HepG2 (cell line): ENCODE measurements around the gene HSPA1B. TPM values are rescaled to one million over a fixed set of nuclear protein-coding genes. Genes with fewer than 3 reads are reported as not detected.

Experiments used
- ATF2 ChIP-seq: sonication (generic); formaldehyde crosslinking; IDR thresholded peaks from 2 replicates; pipeline ENCODE4 v1.4.0; 2020; ENCODE audit warnings: missing genetic modification reagents
- ATF4 ChIP-seq, 2 experiments: fragments of 450-650 bp in 1 of 2; sonication (generic) in 1 of 2; formaldehyde crosslinking; IDR thresholded peaks; 2 replicates each; pipeline versions ENCODE4 v1.5.0 to v1.8.0; 2020 to 2022; ENCODE audit warnings: mild to moderate bottlenecking in 1 of 2, missing genetic modification reagents in 1 of 2
- CHD4 ChIP-seq: fragments of 200-600 bp; sonication (generic); IDR thresholded peaks from 2 replicates; pipeline ENCODE4 v1.7.0; 2017; ENCODE audit warnings: mild to moderate bottlenecking, low read length, borderline replicate concordance
- DPF2 ChIP-seq: sonication (generic); formaldehyde crosslinking; IDR thresholded peaks from 2 replicates; pipeline ENCODE4 v1.4.0; 2020; ENCODE audit warnings: mild to moderate bottlenecking, low read depth, missing genetic modification reagents, borderline replicate concordance
- FLYWCH1 ChIP-seq: sonication (generic); formaldehyde crosslinking; IDR thresholded peaks from 2 replicates; pipeline ENCODE4 v1.8.1; 2023; ENCODE audit warnings: mild to moderate bottlenecking, missing genetic modification reagents
- MED13 ChIP-seq: sonication (generic); formaldehyde crosslinking; IDR thresholded peaks from 2 replicates; pipeline ENCODE4 v1.5.0; 2020; ENCODE audit warnings: missing genetic modification reagents
- PBX3 ChIP-seq: sonication (generic); formaldehyde crosslinking; IDR thresholded peaks from 2 replicates; pipeline ENCODE4 v1.8.1; 2023; ENCODE audit warnings: missing genetic modification reagents, inconsistent platforms, borderline replicate concordance
- ZC3H4 ChIP-seq: sonication (generic); formaldehyde crosslinking; IDR thresholded peaks from 2 replicates; pipeline ENCODE4 v1.4.0; 2020; ENCODE audit warnings: missing genetic modification reagents, borderline replicate concordance
- ZHX2 ChIP-seq, 2 experiments: sonication (generic) in 1 of 2; formaldehyde crosslinking in 1 of 2; IDR thresholded peaks; 2 replicates each; pipeline versions ENCODE4 v1.6.1 to v1.9.0; 2014 to 2022; ENCODE audit warnings: antibody characterized with exemption in 1 of 2, borderline replicate concordance in 1 of 2, inconsistent platforms in 1 of 2, low read depth in 1 of 2, missing genetic modification reagents in 1 of 2
- ZKSCAN1 ChIP-seq: fragments of 150-350 bp; IDR thresholded peaks from 2 replicates; pipeline ENCODE4 v1.6.1; 2014; ENCODE audit warnings: low read length
- ZMYM2 ChIP-seq: sonication (generic); formaldehyde crosslinking; IDR thresholded peaks from 2 replicates; pipeline ENCODE4 v1.8.0; 2022; ENCODE audit warnings: mild to moderate bottlenecking, missing genetic modification reagents
- ZNF552 ChIP-seq: sonication (generic); formaldehyde crosslinking; IDR thresholded peaks from 2 replicates; pipeline ENCODE4 v1.9.0; 2022; ENCODE audit warnings: missing genetic modification reagents, mild to moderate bottlenecking, borderline replicate concordance
- ZNF609 ChIP-seq: sonication (generic); formaldehyde crosslinking; IDR thresholded peaks from 2 replicates; pipeline ENCODE4 v1.4.0; 2020; ENCODE audit warnings: mild to moderate bottlenecking, missing genetic modification reagents, borderline replicate concordance
- polyA plus RNA-seq, 8 experiments: library from polyadenylated mRNA; depleted of rRNA in 3 of 8; stranded (reverse) in 7 of 8; unstranded in 1 of 8; fragments of >200 nt; fragmentation: Illumina TruSeq in 4 of 8; extraction: Trizol in 4 of 8; gene quantifications; 2 replicates each; pipeline versions ENCODE4 v1.2.1 to v1.2.3, GENCODE V29; 2011 to 2016; ENCODE audit warnings: low read depth in 4 of 8, missing spikeins in 1 of 8, mixed read lengths in 1 of 8; ENCODE audit not compliant: insufficient read depth in 1 of 8
- total RNA-seq, 5 experiments: library from RNA; depleted of rRNA; stranded (reverse); fragments of >200 nt; fragmentation: Illumina TruSeq; extraction: Trizol; gene quantifications; 2 replicates each; pipeline ENCODE4 v1.2.3, GENCODE V29; 2016; ENCODE audit warnings: low read depth in 1 of 5

The HSPA1B gene
- total and polyA plus RNA-seq, 2 of the 13 experiments (the other 11 are each of a cell fraction or from before 2014, with no cell fraction given): 26.0 to 186 TPM

- TF ChIP-seq ZKSCAN1: no peak
- TF ChIP-seq ZC3H4 (CRISPR knock-in tag): no peak
- peak; percentile 47; the same call in 1 of the 2 replicates for TF ChIP-seq DPF2 (CRISPR knock-in tag)
- TF ChIP-seq ATF4 (CRISPR knock-in tag; IDR thresholded peaks at IDR 0.05): no peak
- no peak for TF ChIP-seq FLYWCH1
- TF ChIP-seq ATF2 (CRISPR knock-in tag): 0 out of 2 replicates have a peak, but pooled peaks have one; percentile 2
- 0 out of 2 replicates have a peak, but pooled peaks have one; percentile 11 for TF ChIP-seq ZMYM2 (CRISPR knock-in tag)
- TF ChIP-seq ZNF552 (CRISPR knock-in tag): no peak
- TF ChIP-seq MED13: no peak
- TF ChIP-seq ZHX2 (IDR thresholded peaks at IDR 0.05; ENCODE audit: low read depth): no peak
- 0 out of 2 replicates have a peak, but pooled peaks have one; percentile 16 for TF ChIP-seq ZHX2 (CRISPR knock-in tag; IDR thresholded peaks at IDR 0.05; ENCODE audit: borderline replicate concordance)
- TF ChIP-seq PBX3 (CRISPR knock-in tag): no peak
- TF ChIP-seq CHD4: 0 out of 2 replicates have a peak, but pooled peaks have one; percentile 21
- 0 out of 2 replicates have a peak, but pooled peaks have one; percentile 9 for TF ChIP-seq ZNF609 (CRISPR knock-in tag)
Measured at GRCh38 chr6:31819871-31820299, 7.7 kb upstream of the HSPA1B start (continued).
